NCI-H1048 (cell line): ENCODE results near the gene STH.

ENCODE experiments used
- DNase-seq: peaks from one replicate; lab custom pipeline; 2025; lab: John Stamatoyannopoulos, UW

The STH gene

DNA sequence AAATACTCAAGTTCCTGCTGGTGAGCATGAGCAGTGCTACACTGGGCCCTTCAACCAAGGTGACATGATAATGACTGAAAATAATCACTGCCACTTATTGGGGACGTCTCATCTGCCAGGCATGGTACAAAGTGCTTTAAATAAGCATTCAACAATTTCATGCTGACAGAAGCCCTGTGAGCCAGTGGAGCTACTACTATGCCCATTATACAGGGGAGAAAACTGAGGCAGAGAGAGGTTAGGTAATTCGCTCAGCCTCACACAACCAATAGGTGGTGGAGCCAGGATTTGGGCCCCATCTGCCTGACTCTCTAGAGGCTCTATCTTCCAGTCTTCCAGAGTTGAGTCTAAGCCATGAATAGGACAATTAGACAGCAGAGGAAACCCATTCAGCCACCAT, 30.3 kb upstream of the STH start:
- DNase-seq = no peak

DNA sequence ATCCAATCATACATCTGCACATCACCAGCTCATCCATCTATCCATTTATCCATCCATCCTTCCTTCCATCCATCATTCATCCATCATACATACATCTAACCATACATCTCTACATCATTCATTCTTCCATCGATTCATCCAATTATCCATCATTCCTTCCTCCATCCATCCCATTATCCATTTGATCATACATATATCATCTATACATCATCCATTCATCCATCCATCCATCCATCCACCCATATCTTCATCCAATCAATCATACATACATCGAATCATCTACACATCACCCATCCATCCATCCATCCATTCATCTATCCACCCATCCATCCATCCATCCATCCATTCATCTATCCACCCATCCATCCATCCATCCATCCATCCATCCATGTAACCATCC, 29.3 kb upstream of the STH start:
- DNase-seq = no peak

DNA sequence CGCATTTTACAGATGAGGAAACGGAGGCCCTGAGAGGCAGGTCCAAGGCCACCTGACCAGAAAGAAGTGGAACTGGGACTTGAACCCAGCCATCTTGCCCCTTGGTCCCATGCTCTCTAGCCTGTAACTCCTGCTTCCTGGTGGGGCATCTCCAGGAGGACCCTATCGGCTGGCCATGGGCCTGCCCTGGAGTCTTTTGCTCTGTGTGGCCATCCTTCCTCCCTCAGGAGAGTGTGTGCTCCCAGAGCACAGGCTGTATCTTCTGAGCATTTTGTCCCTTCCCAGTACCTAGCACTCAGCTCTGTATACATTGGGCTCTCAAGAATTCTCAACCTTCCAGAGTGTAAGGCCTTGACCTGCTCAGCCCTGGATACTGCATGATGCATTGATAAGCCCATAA, 28.4 kb upstream of the STH start:
- no peak for DNase-seq

DNA sequence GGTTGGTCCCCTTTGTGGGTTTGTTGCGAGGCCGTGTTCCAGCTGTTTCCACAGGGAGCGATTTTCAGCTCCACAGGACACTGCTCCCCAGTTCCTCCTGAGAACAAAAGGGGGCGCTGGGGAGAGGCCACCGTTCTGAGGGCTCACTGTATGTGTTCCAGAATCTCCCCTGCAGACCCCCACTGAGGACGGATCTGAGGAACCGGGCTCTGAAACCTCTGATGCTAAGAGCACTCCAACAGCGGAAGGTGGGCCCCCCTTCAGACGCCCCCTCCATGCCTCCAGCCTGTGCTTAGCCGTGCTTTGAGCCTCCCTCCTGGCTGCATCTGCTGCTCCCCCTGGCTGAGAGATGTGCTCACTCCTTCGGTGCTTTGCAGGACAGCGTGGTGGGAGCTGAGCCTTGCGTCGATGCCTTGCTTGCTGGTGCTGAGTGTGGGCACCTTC, 27.3 kb upstream of the STH start:
- DNase-seq = no peak

DNA sequence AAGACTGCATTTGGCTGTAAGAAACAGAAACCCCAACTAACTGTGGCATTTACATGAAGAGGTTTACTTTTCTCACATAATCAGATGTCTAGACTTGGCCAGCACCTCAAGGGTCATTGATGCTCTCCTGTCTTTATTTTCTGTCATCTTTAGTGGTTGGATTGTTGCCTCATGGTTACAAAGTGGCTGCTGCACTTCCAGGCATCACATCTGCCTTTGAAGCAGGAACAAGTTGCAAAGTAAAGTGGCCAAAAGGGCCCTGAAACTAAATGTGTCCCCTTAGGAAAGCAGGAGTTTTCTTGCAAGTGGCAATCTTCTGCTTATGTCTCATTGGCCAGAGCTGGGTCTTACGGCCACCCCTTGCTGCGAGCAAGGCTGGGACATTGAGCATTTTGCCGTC, 26.5 kb upstream of the STH start:
- no peak for DNase-seq

DNA sequence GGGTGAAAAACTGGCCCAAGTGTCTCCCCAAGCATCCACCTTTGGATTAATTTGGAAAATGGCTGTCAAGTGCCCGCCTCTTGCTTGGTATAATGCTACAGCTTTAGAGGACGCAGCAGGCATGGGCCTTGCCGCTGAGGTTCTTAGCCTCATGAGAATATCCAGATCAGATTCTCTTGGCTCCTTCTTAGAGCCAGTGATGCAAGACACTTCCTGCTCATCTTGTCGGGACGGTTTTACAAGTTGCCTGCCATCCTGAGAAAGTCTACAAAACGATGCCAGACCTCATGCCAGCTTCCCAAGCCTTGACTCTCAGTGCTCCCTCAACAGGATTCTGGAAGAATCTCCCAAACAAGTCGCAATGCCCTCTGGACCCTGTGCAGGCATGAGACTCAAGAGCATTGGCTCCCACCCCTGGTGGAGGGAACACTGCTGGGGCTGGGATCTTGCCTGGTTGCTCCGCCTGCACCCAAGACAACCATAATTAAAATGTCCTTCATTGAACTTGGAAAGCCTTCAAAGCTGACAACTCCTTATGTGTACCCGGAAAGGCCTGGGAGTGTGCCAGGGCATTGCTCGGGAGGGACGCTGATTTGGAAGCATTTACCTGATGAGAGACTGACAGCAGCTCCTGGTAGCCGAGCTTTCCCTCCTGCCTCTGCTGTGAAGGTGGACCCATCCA, 25.8 kb upstream of the STH start:
- DNase-seq = no peak

DNA sequence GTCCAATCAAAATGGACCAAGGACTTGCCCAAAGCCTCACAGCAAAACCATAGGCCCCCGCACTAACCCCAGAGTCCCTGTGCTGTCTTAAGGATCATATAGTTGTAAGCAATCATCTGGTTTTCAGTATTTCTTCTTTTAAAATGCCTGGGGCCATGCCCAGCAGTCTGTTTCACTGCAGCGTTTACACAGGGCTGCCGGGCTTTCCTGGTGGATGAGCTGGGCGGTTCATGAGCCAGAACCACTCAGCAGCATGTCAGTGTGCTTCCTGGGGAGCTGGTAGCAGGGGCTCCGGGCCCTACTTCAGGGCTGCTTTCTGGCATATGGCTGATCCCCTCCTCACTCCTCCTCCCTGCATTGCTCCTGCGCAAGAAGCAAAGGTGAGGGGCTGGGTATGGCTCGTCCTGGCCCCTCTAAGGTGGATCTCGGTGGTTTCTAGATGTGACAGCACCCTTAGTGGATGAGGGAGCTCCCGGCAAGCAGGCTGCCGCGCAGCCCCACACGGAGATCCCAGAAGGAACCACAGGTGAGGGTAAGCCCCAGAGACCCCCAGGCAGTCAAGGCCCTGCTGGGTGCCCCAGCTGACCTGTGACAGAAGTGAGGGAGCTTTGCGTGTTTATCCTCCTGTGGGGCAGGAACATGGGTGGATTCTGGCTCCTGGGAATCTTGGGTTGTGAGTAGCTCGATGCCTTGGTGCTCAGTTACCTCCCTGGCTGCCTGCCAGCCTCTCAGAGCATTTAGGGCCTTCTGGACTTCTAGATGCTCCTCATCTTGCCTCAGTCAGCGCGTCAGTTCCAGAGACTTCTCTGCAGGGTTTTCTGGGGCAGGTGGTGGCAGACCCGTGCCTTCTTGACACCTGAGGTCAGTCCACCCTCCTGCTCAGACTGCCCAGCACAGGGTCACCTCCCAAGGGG, 24.8 kb upstream of the STH start:
- no peak for DNase-seq

DNA sequence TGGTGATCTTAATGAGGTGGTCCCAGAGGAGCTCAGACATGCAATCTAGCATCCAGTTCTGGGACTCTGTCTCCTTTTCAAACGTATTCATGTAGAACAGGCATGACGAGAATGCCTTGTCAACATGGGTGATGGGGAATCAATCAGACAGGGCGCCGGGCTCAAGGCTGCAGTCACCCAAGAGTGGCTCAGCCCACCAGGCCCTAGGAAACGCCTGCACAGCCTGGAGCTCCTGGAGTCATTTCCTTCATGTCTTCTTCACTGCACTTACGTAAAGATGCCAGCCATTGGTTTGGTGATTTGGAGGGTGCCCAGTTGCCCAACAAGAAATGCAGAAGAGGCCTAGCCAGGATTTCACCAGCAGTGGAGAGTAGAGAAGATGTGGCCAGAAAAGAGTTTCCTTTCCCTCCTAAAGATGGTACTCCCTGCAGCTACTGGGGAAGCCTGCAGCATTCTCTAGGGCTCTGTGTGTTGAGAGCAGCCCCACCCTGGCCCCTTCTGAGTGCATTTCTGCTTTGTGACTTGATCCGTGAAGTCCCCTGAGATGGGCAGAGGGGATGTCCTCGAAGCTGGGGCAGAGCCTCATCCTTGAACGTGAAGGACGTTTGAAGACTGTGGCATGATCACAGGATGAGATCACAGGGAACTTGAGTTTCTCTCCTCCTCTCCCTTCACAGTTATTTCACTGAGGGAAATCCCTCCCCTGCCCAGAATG, 24.0 kb upstream of the STH start:
- no peak for DNase-seq

DNA sequence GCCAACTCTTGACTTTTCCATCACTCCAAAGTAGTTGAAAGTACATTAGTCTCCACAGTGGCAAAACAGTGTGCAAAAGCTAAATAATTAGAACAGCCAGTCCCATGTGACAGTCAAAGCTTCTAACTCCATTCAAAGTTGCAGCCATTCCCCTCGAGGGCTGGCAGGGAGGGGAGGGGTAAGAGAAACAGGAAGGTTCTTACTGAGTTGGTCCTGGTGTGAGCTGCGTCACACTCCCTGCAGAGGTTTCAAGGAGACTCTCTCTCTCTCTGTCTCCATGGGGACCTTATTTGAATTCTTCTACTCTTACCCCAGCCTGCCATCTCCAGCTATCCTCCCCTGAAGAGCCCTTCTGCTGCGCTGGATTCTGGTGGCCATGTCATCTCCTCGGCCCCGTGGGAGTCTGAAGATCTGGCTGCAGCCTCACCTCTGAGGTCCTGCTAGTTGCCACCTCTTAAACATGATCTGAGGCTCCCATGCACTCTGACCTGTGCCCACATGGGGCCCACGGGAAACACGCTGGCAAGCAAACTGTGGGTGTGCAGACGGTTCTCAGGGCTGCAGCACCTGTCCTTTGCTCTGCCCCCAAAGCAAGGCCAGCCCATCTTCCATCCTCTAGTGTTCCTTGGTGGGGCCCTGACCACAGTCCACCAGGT, 23.3 kb upstream of the STH start:
- no peak for DNase-seq

DNA sequence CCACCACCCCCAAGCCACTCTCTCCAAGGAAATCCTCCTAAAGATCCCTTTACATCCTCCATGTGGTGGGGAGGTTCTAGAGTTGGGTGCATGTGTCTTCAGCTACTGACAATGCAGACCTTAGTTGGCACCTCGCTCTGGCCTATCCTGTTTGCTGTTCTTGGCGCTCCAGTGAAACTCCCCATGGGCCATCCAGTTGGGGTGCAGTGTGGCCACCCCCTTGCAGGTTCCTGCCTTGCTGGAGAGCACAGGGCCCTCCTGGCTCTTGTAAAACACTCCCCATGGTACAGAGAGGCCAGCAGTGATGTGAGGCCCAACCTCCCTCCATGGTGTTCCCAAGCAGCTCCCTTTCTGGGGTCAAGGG, 22.7 kb upstream of the STH start:
- no peak for DNase-seq

DNA sequence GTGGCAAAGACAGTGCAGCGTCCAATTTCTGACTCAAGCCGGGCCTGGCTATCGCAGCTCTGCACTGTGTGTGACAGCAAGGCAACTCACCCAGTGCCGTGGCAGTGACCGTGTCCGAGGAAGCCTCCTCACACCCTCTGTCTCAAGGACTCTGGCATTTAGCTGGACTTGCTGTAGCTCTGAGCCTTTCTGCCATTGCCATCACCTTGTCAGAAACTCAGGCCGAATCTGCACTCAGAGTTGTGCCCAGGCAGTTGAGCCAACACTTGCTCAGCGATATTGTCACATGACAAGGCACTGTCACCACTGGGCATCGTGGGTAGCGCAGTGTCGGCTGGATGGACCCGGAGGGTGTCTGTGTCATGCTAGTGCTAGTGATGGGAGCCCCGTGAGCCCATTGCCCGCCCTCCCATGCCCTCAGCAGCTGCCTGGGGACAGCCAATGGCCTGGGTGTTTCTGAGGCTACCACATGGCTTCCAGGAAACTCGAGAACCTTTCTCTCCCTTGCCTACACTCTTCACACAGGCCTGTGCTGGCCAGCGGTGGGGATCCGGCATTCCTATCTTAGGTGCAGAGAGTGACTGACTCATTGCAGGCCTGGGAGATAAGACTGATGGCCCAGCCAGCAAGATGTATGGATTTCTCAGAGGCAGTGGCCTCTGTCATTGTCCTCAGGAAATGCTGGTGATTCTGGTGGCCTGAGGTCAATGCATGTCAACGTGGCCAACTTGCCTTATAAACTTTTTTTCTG, 22.1 kb upstream of the STH start:
- no peak for DNase-seq

DNA sequence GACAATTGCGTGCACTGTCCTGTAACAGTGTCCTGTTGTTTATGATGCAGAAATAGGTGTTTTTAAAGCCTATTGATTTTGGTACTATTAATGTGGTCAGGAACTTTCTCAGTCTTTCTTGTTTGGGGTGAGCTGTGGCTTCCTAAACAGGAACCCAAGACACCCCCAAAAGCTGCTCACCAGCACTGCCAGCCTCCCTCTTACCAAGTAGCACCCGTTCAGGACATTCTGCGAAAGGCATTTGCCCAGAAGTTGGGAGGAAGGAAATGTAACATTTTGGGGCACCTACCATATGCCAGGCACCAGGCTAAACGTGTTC, 21.6 kb upstream of the STH start:
- no peak for DNase-seq

DNA sequence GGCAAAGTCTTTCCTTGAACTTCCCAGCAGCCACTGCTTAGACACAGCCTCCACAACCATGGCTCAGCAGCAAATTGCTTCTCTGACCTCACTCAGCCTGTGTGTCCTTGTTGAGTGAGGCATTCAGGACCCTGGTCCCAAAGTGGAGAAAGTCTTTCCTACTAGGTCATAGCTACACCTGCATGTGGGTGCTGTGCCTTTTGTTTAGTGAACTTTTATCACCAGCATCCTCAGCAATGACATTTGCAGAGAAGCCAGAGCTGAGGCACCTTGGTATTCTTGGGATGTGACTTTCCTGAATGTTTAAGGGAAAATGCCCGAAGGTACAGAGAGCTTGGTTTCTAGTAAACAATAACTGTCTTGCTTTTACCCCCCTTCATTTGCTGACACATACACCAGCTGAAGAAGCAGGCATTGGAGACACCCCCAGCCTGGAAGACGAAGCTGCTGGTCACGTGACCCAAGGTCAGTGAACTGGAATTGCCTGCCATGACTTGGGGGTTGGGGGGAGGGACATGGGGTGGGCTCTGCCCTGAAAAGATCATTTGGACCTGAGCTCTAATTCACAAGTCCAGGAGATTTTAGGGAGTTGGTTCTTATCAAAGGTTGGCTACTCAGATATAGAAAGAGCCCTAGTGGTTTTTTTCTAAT, 20.9 kb upstream of the STH start:
- DNase-seq = no peak

DNA sequence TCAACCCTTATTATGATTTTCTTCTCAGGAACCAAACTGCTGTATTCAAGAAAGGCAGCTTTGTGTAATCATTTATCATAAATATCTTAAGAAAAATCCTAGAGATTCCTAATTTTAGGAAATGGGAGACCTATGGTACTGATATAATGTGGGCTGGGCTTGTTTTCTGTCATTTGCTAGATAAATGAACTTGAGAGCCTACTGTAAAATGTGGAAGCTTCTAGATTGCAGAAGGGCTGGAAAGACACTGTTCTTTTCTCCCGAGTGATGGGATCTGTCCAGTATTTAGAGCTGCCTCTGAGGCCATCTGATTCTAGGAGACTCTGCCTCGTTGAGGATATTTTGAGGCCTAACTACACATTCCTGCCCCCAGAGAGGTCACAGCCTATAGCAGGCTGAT, 19.9 kb upstream of the STH start:
- DNase-seq = no peak

DNA sequence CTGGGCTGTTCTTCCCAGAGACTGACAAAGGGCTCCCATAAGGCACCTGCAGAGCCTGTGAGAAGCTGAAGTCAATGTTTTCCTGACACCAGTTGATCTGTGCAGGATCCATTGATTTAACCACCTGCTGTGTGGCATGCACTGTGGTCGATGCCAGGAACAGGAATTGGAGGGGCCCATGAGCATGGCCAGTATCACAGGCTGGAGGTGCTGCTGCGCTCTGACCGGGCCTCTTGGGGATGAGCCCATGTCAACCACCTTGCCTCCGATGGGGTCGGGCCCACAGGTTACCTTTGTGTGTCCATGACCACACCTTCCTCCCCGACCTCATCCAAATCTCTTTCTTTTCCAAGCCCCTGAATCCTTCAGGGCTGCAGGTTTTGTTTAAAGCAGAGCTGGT, 18.2 kb upstream of the STH start:
- DNase-seq = no peak

DNA sequence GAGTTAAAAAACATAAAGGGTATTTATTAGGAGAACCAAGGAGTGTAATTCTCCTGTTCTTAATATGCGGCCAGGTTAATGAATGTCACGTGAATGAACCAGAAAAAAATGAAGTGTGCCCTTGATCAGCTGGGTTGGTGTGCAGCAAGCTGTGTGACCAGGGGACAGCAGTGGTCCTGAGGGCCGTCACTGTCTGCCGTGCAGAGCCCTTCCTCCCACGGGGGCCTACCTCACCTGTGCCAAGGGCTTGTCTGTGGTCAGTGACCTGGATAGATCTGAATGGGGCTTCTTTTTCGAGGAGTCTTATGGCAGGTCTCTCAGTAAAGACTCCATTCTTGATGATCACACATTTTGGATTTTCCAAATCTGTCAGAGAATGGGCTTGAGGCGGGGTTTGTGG, 17.7 kb upstream of the STH start:
- DNase-seq = no peak

DNA sequence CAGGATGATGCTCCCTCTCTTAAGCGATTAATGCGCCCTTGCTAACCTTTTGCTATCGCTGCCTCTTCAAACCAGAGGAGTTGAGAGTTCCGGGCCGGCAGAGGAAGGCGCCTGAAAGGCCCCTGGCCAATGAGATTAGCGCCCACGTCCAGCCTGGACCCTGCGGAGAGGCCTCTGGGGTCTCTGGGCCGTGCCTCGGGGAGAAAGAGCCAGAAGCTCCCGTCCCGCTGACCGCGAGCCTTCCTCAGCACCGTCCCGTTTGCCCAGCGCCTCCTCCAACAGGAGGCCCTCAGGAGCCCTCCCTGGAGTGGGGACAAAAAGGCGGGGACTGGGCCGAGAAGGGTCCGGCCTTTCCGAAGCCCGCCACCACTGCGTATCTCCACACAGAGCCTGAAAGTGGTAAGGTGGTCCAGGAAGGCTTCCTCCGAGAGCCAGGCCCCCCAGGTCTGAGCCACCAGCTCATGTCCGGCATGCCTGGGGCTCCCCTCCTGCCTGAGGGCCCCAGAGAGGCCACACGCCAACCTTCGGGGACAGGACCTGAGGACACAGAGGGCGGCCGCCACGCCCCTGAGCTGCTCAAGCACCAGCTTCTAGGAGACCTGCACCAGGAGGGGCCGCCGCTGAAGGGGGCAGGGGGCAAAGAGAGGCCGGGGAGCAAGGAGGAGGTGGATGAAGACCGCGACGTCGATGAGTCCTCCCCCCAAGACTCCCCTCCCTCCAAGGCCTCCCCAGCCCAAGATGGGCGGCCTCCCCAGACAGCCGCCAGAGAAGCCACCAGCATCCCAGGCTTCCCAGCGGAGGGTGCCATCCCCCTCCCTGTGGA, 16.0 kb upstream of the STH start:
- no peak for DNase-seq

DNA sequence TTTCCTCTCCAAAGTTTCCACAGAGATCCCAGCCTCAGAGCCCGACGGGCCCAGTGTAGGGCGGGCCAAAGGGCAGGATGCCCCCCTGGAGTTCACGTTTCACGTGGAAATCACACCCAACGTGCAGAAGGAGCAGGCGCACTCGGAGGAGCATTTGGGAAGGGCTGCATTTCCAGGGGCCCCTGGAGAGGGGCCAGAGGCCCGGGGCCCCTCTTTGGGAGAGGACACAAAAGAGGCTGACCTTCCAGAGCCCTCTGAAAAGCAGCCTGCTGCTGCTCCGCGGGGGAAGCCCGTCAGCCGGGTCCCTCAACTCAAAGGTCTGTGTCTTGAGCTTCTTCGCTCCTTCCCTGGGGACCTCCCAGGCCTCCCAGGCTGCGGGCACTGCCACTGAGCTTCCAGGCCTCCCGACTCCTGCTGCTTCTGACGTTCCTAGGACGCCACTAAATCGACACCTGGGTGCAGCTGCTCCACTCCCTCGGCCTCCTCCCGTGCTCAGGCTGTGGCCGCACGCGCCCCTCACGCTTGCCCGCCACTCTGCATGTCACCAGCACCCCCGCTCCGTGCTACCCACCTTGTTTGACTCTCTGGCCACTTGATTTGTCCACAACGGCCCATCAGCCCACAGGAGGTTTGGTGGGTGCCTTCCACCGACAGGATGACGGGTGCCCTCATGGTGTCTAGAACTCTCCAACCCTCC, 15.3 kb upstream of the STH start:
- no peak for DNase-seq

DNA sequence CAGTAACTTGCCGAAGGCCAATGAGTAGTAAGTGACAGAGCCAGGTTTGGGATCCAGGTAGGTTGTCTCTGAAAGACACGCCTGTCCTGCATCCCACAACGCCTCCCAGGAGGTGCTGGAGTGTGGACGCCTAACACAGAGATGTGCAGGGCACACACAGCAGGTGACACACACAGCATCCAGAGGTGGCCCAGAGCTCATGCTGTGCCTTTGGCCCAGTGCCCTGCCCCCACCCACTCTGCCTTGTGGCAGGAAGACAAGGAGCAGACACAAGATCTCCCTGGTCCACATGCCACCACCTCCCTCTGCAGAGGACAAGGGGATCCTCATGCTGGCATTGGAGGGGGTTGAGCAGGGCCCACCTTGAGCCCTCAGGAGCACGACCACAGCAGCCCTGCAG, 14.7 kb upstream of the STH start:
- DNase-seq = no peak

DNA sequence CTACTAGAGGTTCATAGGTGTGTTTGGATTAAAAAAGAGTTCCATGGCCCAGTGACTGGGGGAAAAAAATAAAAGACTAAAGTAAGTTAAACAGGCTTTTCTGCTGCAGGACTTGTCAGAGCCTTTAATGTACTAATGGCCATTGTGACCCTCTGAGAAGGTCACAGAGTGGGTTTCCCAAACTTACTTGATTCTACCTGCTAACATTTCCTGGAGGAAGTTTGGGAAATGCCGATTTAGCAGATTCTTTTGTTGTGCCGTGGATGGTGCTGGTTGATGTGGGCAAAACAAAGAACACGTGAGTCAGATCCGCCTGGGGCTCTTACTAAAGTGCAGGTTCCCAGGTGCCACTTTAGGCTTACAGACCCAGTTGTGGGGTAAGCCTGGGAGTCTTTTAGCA, 13.6 kb upstream of the STH start:
- DNase-seq = no peak
